ENCODE measurements around the gene TOM1. TPM values are rescaled to one million over a fixed set of nuclear protein-coding genes. Genes with fewer than 3 reads are reported as not detected.

TOM1 gene
- total RNA-seq, 1 experiment from 2014 or later = 28.2 TPM

- CTCF ChIA-PET = interaction anchor here (0.6 to 1.2 kb wide), 3 partner anchors 27 to 437 kb away, joined by 3 to 5 read pairs (median 3); no protein-coding TSS in a partner anchor
- Mint-ChIP-seq H3K4me1 (ENCODE audit: insufficient read depth, unreplicated experiment) (no peaks in the 10 kb centered on the region), H3K27ac (ENCODE audit: low read depth, unreplicated experiment) (no peak overlapping the region), H3K9me3 (ENCODE audit: unreplicated experiment) (no peaks in the 10 kb centered on the region), H3K27me3 (ENCODE audit: insufficient read depth, unreplicated experiment) (no peaks in the 10 kb centered on the region), H3K36me3 (ENCODE audit: insufficient read depth, unreplicated experiment) (peaks cover 61% of the 10 kb centered on the region), H3K4me3 (ENCODE audit: unreplicated experiment) (no peak overlapping the region)
- POLR2A ChIA-PET = interaction anchor here (0.6 to 1.0 kb wide), 3 partner anchors 9 to 24 kb away, joined by 3 to 4 read pairs (median 3); no protein-coding TSS in a partner anchor
- BruUV-seq (replicated peaks) = no TSS peak
- intact Hi-C loops (cut with micrococcal nuclease) = no loop called here
- DNase-seq (ENCODE audit: unreplicated experiment) = no peak
- no peak for TF ChIP-seq CTCF (IDR thresholded peaks at IDR 0.05; ENCODE audit: unreplicated experiment)
Observed at GRCh38 chr22:35324067-35324466, 24.4 kb downstream of the TOM1 start.

DNA sequence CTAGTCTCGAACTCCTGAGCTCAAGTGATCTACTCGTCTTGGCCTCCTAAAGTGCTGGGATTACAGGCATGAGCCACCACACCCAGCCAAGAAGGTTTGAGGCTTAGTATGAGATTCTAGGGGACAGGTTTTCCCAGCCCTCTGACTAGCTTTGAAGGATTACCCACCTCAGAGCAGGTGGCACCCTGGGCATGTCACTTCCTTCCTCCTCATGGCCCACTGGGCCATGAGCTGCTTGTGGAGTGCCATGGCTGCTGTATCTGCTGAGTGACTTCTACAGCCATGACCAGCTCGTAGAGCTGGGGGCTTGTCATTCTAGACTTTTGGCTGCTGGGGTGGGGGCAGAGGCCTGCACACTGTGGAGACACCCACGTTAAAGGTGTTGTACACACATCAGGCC is 25.1 kb downstream of the TOM1 start:
- no peaks in the 10 kb centered on the region for H3K9me3 Mint-ChIP-seq (ENCODE audit: unreplicated experiment)
- intact Hi-C loops (cut with micrococcal nuclease) = no loop called here
- DNase-seq (ENCODE audit: unreplicated experiment) = no peak
- H3K36me3 Mint-ChIP-seq (ENCODE audit: insufficient read depth, unreplicated experiment) = peaks cover 64% of the 10 kb centered on the region
- no peak overlapping the region for H3K27ac Mint-ChIP-seq (ENCODE audit: low read depth, unreplicated experiment)
- no peak for TF ChIP-seq CTCF (IDR thresholded peaks at IDR 0.05; ENCODE audit: unreplicated experiment)
- ChIA-PET POLR2A (interaction anchor here (0.6 to 1.0 kb wide), 2 partner anchors 10 to 25 kb away, joined by 3 to 4 read pairs; no protein-coding TSS in a partner anchor), CTCF (interaction anchor here (0.5 to 2.2 kb wide), 5 partner anchors 24 to 757 kb away, joined by 3 to 5 read pairs (median 4); no protein-coding TSS in a partner anchor)
- H3K4me1 Mint-ChIP-seq (ENCODE audit: insufficient read depth, unreplicated experiment) = no peaks in the 10 kb centered on the region
- no peak overlapping the region for H3K4me3 Mint-ChIP-seq (ENCODE audit: unreplicated experiment)
- H3K27me3 Mint-ChIP-seq (ENCODE audit: insufficient read depth, unreplicated experiment) = no peaks in the 10 kb centered on the region
- no TSS peak for BruUV-seq (replicated peaks)

- Mint-ChIP-seq H3K4me1 (ENCODE audit: insufficient read depth, unreplicated experiment) (no peaks in the 10 kb centered on the region), H3K4me3 (ENCODE audit: unreplicated experiment) (no peak overlapping the region), H3K36me3 (ENCODE audit: insufficient read depth, unreplicated experiment) (peaks cover 69% of the 10 kb centered on the region), H3K9me3 (ENCODE audit: unreplicated experiment) (no peaks in the 10 kb centered on the region), H3K27me3 (ENCODE audit: insufficient read depth, unreplicated experiment) (no peaks in the 10 kb centered on the region), H3K27ac (ENCODE audit: low read depth, unreplicated experiment) (no peak overlapping the region)
- no peak for DNase-seq (ENCODE audit: unreplicated experiment)
- ChIA-PET CTCF (interaction anchor here (0.5 to 2.2 kb wide), 3 partner anchors 23 to 757 kb away, joined by 3 to 4 read pairs (median 4); no protein-coding TSS in a partner anchor), POLR2A (no interaction called here)
- BruUV-seq (replicated peaks) = no TSS peak
- TF ChIP-seq CTCF (IDR thresholded peaks at IDR 0.05; ENCODE audit: unreplicated experiment) = no peak
- intact Hi-C loops (cut with micrococcal nuclease) = no loop called here
Observed at GRCh38 chr22:35325209-35325608, 25.5 kb downstream of the TOM1 start.

GRCh38 chr22:35326854-35327562 is 27.3 kb downstream of the TOM1 start:
- no peak overlapping the region for H3K4me3 Mint-ChIP-seq (ENCODE audit: unreplicated experiment)
- no TSS peak for BruUV-seq (replicated peaks)
- H3K27ac Mint-ChIP-seq (ENCODE audit: low read depth, unreplicated experiment) = no peak overlapping the region
- POLR2A ChIA-PET = no interaction called here
- CTCF ChIA-PET = interaction anchor here (0.7 kb wide), 2 partner anchors 21 to 24 kb away, joined by 3 to 5 read pairs; no protein-coding TSS in a partner anchor
- peaks cover 71% of the 10 kb centered on the region for H3K36me3 Mint-ChIP-seq (ENCODE audit: insufficient read depth, unreplicated experiment)
- H3K9me3 Mint-ChIP-seq (ENCODE audit: unreplicated experiment) = no peaks in the 10 kb centered on the region
- no peak for DNase-seq (ENCODE audit: unreplicated experiment)
- H3K4me1 Mint-ChIP-seq (ENCODE audit: insufficient read depth, unreplicated experiment) = no peaks in the 10 kb centered on the region
- TF ChIP-seq CTCF (IDR thresholded peaks at IDR 0.05; ENCODE audit: unreplicated experiment) = no peak
- no peaks in the 10 kb centered on the region for H3K27me3 Mint-ChIP-seq (ENCODE audit: insufficient read depth, unreplicated experiment)
- intact Hi-C loops (cut with micrococcal nuclease) = no loop called here

All from MCF 10A (cell line).